ENCODE results near the gene OR6N2. TPM values are rescaled to one million over a fixed set of nuclear protein-coding genes. Genes with fewer than 3 reads are reported as not detected.

The OR6N2 gene
- total and polyA plus RNA-seq, 12 donors: not detected

- TF ChIP-seq POLR2A (IDR thresholded peaks at IDR 0.05) (no peak), CTCF (IDR thresholded peaks at IDR 0.05) (no peak)
- H3K4me1 ChIP-seq (replicated peaks in 1 of 2): no peaks in the 10 kb centered on the region
- intact Hi-C loops (cut with DNase I): no loop called here
- no peak overlapping the region for H3K4me3 ChIP-seq
- no peaks in the 10 kb centered on the region for H3K9me3 ChIP-seq (replicated peaks in 1 of 3)
- no peaks in the 10 kb centered on the region for H3K27me3 ChIP-seq
- DNase-seq: no peak
- H3K36me3 ChIP-seq (replicated peaks in 1 of 2): no peaks in the 10 kb centered on the region
- no peak overlapping the region for H3K27ac ChIP-seq
- WGBS, 4 donors: 63 to 73% (median 69%) methylated on average over 6 of the region's 6 CpGs
Observed at GRCh38 chr1:158806916-158807536, 26.0 kb upstream of the OR6N2 start.

GRCh38 chr1:158803678-158804077 is 22.7 kb upstream of the OR6N2 start:
- Histone ChIP-seq H3K27me3 (no peaks in the 10 kb centered on the region), H3K4me3 (no peak overlapping the region), H3K9me3 (replicated peaks in 1 of 3) (no peaks in the 10 kb centered on the region), H3K36me3 (replicated peaks in 1 of 2) (no peaks in the 10 kb centered on the region), H3K4me1 (replicated peaks in 1 of 2) (no peaks in the 10 kb centered on the region), H3K27ac (no peak overlapping the region)
- intact Hi-C loops (cut with DNase I): no loop called here
- DNase-seq: no peak
- WGBS, 4 donors: 70 to 84% (median 76%) methylated on average over 1 of the region's 1 CpG
- TF ChIP-seq CTCF (IDR thresholded peaks at IDR 0.05): no peak
- no peak for TF ChIP-seq POLR2A (IDR thresholded peaks at IDR 0.05)

- H3K4me3 ChIP-seq: no peak overlapping the region
- DNase-seq: no peak
- WGBS, 4 donors: 62 to 83% (median 75%) methylated on average over 1 of the region's 1 CpG
- H3K27me3 ChIP-seq: no peaks in the 10 kb centered on the region
- TF ChIP-seq CTCF (IDR thresholded peaks at IDR 0.05) (no peak), POLR2A (IDR thresholded peaks at IDR 0.05) (no peak)
- intact Hi-C loops (cut with DNase I): no loop called here
- H3K36me3 ChIP-seq (replicated peaks in 1 of 2): no peaks in the 10 kb centered on the region
- H3K4me1 ChIP-seq (replicated peaks in 1 of 2): no peaks in the 10 kb centered on the region
- no peak overlapping the region for H3K27ac ChIP-seq
- no peaks in the 10 kb centered on the region for H3K9me3 ChIP-seq (replicated peaks in 1 of 3)
Observed at GRCh38 chr1:158801396-158801795, 20.4 kb upstream of the OR6N2 start.

GRCh38 chr1:158800526-158800925 is 19.5 kb upstream of the OR6N2 start:
- no peak for TF ChIP-seq POLR2A (IDR thresholded peaks at IDR 0.05)
- TF ChIP-seq CTCF (IDR thresholded peaks at IDR 0.05): no peak
- WGBS, 4 donors: 73 to 83% (median 78%) methylated on average over 2 of the region's 2 CpGs

More at GRCh38 chr1:158800526-158800925, 19.5 kb upstream of the OR6N2 start:
- no peaks in the 10 kb centered on the region for H3K9me3 ChIP-seq (replicated peaks in 1 of 3)
- H3K36me3 ChIP-seq (replicated peaks in 1 of 2): no peaks in the 10 kb centered on the region
- intact Hi-C loops (cut with DNase I): no loop called here
- no peaks in the 10 kb centered on the region for H3K27me3 ChIP-seq
- H3K4me3 ChIP-seq: no peak overlapping the region
- no peaks in the 10 kb centered on the region for H3K4me1 ChIP-seq (replicated peaks in 1 of 2)
- DNase-seq: no peak
- no peak overlapping the region for H3K27ac ChIP-seq
